SK-N-SH treated with all-trans-retinoic acid at 6 μM for 48 hours (cell line): ENCODE measurements around the gene NRDE2.

ENCODE experiments used
- ATAC-seq: fragments of 200-7000 bp; cut with Tn5 transposase; 3 replicates; pipeline ENCODE4 v1.9.1; 2020; ENCODE audit warnings: mild to moderate bottlenecking, moderate library complexity
- ARNTL ChIP-seq: fragments of 450-650 bp; formaldehyde crosslinking; IDR thresholded peaks from 2 replicates; pipeline ENCODE4 v1.5.0; 2020; ENCODE audit warnings: low read depth, mild to moderate bottlenecking, moderate library complexity, borderline replicate concordance
- BACH2 ChIP-seq: fragments of 250-450 bp; sonication (Bioruptor Pico); IDR thresholded peaks from 2 replicates; pipeline ENCODE4 v1.9.0; 2021; ENCODE audit warnings: mild to moderate bottlenecking, borderline replicate concordance
- CSDC2 ChIP-seq: fragments of 250-450 bp; sonication (Bioruptor Pico); IDR thresholded peaks from 2 replicates; pipeline ENCODE4 v1.5.0; 2020; ENCODE audit warnings: mild to moderate bottlenecking, moderate library complexity
- CSRNP3 ChIP-seq: fragments of 250-450 bp; sonication (Bioruptor Pico); IDR thresholded peaks from 2 replicates; pipeline ENCODE4 v1.5.1; 2021; ENCODE audit warnings: mild to moderate bottlenecking, moderate library complexity
- ESRRG ChIP-seq: fragments of 250-450 bp; sonication (Bioruptor Pico); IDR thresholded peaks from 2 replicates; pipeline ENCODE4 v1.6.1; 2021; ENCODE audit warnings: mild to moderate bottlenecking
- GLIS3 ChIP-seq: fragments of 250-450 bp; sonication (Bioruptor Pico); IDR thresholded peaks from 2 replicates; pipeline ENCODE4 v1.5.0; 2020; ENCODE audit warnings: mild to moderate bottlenecking, moderate library complexity
- ISL1 ChIP-seq: fragments of 250-450 bp; sonication (Bioruptor Pico); IDR thresholded peaks from 2 replicates; pipeline ENCODE4 v2.1.2; 2022; ENCODE audit warnings: mild to moderate bottlenecking, moderate library complexity
- OSR1 ChIP-seq: fragments of 250-450 bp; sonication (Bioruptor Pico); IDR thresholded peaks from 2 replicates; pipeline ENCODE4 v1.8.0; 2022; ENCODE audit warnings: moderate library complexity, mild to moderate bottlenecking, inconsistent platforms
- PATZ1 ChIP-seq: fragments of 250-450 bp; sonication (Bioruptor Pico); IDR thresholded peaks from 2 replicates; pipeline ENCODE4 v1.8.0; 2020; ENCODE audit warnings: mild to moderate bottlenecking, moderate library complexity, borderline replicate concordance
- POU6F1 ChIP-seq: fragments of 250-450 bp; sonication (Bioruptor Pico); IDR thresholded peaks from 2 replicates; pipeline ENCODE4 v1.8.0; 2021; ENCODE audit warnings: low read depth, mild to moderate bottlenecking, moderate library complexity, borderline replicate concordance
- PPARA ChIP-seq: fragments of 250-450 bp; sonication (Bioruptor Pico); IDR thresholded peaks from 2 replicates; pipeline ENCODE4 v1.5.0; 2020; ENCODE audit warnings: mild to moderate bottlenecking, borderline replicate concordance
- RARB ChIP-seq: fragments of 250-450 bp; sonication (Bioruptor Pico); IDR thresholded peaks from 2 replicates; pipeline ENCODE4 v1.8.0; 2021; ENCODE audit warnings: mild to moderate bottlenecking, moderate library complexity
- SNAI2 ChIP-seq: fragments of 250-450 bp; sonication (Bioruptor Pico); IDR thresholded peaks from 2 replicates; pipeline ENCODE4 v1.5.0; 2020; ENCODE audit warnings: mild to moderate bottlenecking, moderate library complexity
- TOX ChIP-seq: fragments of 250-450 bp; sonication (Bioruptor Pico); IDR thresholded peaks from 2 replicates; pipeline ENCODE4 v1.8.0; 2021; ENCODE audit warnings: mild to moderate bottlenecking, moderate library complexity, borderline replicate concordance
- TSHZ2 ChIP-seq: fragments of 250-450 bp; sonication (Bioruptor Pico); IDR thresholded peaks from 2 replicates; pipeline ENCODE4 v1.5.0; 2020; ENCODE audit warnings: mild to moderate bottlenecking, moderate library complexity
- ZC3H10 ChIP-seq: fragments of 250-450 bp; sonication (Bioruptor Pico); IDR thresholded peaks from 2 replicates; pipeline ENCODE4 v1.5.1; 2021; ENCODE audit warnings: mild to moderate bottlenecking, moderate library complexity
- ZFP3 ChIP-seq: fragments of 250-450 bp; sonication (Bioruptor Pico); IDR thresholded peaks from 2 replicates; pipeline ENCODE4 v1.5.0; 2020; ENCODE audit warnings: mild to moderate bottlenecking, moderate library complexity
- ZFP30 ChIP-seq: fragments of 450-650 bp; formaldehyde crosslinking; IDR thresholded peaks from 2 replicates; pipeline ENCODE4 v1.5.0; 2022; ENCODE audit warnings: mild to moderate bottlenecking, moderate library complexity
- ZNF8 ChIP-seq: fragments of 450-650 bp; formaldehyde crosslinking; IDR thresholded peaks from 2 replicates; pipeline ENCODE4 v1.5.0; 2020; ENCODE audit warnings: mild to moderate bottlenecking, moderate library complexity

NRDE2 gene

GRCh38 chr14:90302529-90303303, 29.0 kb downstream of the NRDE2 start:
- no peak for TF ChIP-seq ESRRG (CRISPR knock-in tag)
- no peak for TF ChIP-seq OSR1 (CRISPR knock-in tag)
- no peak for TF ChIP-seq TSHZ2 (CRISPR knock-in tag)
- no peak for TF ChIP-seq RARB
- TF ChIP-seq ARNTL (CRISPR knock-in tag): no peak
- no peak for TF ChIP-seq CSRNP3 (CRISPR knock-in tag)
- no peak for TF ChIP-seq POU6F1
- no peak for ATAC-seq

GRCh38 chr14:90301668-90302090, 30.1 kb downstream of the NRDE2 start:
- peak; percentile 90 for ATAC-seq
- TF ChIP-seq GLIS3 (CRISPR knock-in tag) (no peak), CSRNP3 (CRISPR knock-in tag) (no peak), PATZ1 (no peak), ZC3H10 (CRISPR knock-in tag) (no peak), ARNTL (CRISPR knock-in tag) (no peak), ZFP3 (no peak), BACH2 (CRISPR knock-in tag) (no peak), OSR1 (CRISPR knock-in tag) (no peak), PPARA (CRISPR knock-in tag) (no peak), SNAI2 (no peak), ESRRG (CRISPR knock-in tag) (no peak), RARB (no peak), ZFP30 (CRISPR knock-in tag) (no peak), TOX (CRISPR knock-in tag) (no peak), ZNF8 (CRISPR knock-in tag) (no peak), POU6F1 (no peak), ISL1 (no peak), CSDC2 (no peak), TSHZ2 (CRISPR knock-in tag) (no peak)
